ENCODE results near the gene SYCP3.

DNA sequence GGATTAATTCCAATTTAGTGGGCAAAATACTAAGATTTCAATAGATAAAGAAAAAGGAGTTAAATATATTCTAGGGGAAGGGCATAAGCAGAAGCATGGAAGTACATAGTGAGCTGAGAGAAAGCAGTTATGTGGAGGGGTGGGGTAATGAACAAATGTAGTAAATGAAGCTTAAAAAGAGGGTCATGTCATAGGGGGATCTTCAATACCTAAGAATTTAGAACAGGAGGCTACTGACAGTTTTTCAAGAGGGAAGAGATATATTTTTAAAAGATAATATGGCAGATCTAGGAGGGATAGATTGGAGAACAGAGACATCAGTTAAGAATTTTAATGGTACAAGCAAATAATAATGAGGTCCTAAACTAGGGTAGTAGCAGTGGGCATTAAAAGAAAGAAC, 9.4 kb downstream of the SYCP3 start:
- TF ChIP-seq, protein P1, sequence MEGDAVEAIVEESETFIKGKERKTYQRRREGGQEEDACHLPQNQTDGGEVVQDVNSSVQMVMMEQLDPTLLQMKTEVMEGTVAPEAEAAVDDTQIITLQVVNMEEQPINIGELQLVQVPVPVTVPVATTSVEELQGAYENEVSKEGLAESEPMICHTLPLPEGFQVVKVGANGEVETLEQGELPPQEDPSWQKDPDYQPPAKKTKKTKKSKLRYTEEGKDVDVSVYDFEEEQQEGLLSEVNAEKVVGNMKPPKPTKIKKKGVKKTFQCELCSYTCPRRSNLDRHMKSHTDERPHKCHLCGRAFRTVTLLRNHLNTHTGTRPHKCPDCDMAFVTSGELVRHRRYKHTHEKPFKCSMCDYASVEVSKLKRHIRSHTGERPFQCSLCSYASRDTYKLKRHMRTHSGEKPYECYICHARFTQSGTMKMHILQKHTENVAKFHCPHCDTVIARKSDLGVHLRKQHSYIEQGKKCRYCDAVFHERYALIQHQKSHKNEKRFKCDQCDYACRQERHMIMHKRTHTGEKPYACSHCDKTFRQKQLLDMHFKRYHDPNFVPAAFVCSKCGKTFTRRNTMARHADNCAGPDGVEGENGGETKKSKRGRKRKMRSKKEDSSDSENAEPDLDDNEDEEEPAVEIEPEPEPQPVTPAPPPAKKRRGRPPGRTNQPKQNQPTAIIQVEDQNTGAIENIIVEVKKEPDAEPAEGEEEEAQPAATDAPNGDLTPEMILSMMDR (IDR thresholded peaks at IDR 0.05): no peak
- no peak for TF ChIP-seq POLR2AphosphoS5 (IDR thresholded peaks at IDR 0.05)
